ENCODE results near the gene PIANP.

The PIANP gene

GRCh38 chr12:6650832-6651231 lies 49.8 kb downstream of the PIANP start:
- no peak for DNase-seq (ENCODE audit: low read depth in 1 of 2, low spot score in 1 of 2)
- no peak overlapping the region for H3K4me3 ChIP-seq (replicated peaks; ENCODE audit: insufficient read depth, low read length)
- H3K27ac ChIP-seq (replicated peaks), result no peak overlapping the region
- H3K27me3 ChIP-seq (ENCODE audit: insufficient read depth, poor library complexity, severe bottlenecking), result no peaks in the 10 kb centered on the region
- TF ChIP-seq REST (IDR thresholded peaks at IDR 0.05; ENCODE audit: insufficient replicate concordance, low read depth), result no peak
- no peak for TF ChIP-seq POLR2AphosphoS5 (IDR thresholded peaks at IDR 0.05; ENCODE audit: low read depth)
- TF ChIP-seq CTCF (IDR thresholded peaks at IDR 0.05; ENCODE audit: insufficient read depth, low read length), result no peak
- no peak for TF ChIP-seq SPI1 (IDR thresholded peaks at IDR 0.05; ENCODE audit: borderline replicate concordance, low read depth)
- TF ChIP-seq GABPA (IDR thresholded peaks at IDR 0.05; ENCODE audit: low read depth), result no peak

DNA sequence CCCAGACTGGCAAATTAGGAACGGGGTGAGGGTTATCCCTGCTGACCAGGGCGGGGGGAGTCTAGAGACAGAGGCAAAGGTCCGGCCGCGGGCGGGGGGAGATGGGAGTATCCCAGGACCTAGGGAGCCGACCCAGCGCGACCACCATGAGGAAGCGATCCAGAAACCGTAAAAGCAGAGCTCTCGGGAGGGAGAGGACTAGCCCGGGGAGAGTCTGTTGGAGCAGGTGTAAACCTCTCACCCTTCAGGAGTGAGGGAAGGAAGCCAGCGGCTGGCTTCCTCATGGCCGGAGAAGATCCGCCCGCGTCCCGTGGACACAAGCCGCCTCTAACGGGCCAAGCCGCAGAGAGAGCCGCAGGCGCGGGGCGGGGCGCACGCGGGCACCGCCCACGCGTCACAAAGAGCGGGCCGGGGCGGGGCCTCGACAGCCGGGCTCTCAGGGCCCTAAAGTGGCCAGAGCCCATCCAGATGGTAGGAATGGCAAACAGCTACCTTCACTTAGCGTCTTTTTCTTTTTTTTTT lies 53.5 kb downstream of the PIANP start, which contains the start of gene ACRBP:
Gene ACRBP (minus strand): TSS at position 350 of the 522 bp plus-strand sequence. CDS start 66 bp downstream, at position 284.
- H3K27me3 ChIP-seq (ENCODE audit: insufficient read depth, poor library complexity, severe bottlenecking), result no peaks in the 10 kb centered on the region
- H3K27ac ChIP-seq (replicated peaks), result peak within 1 kb of the TSS; percentile 74
- H3K4me3 ChIP-seq (replicated peaks; ENCODE audit: insufficient read depth, low read length), result peak within 1 kb of the TSS; percentile 46
- peak; percentile 80 to 82 for DNase-seq (ENCODE audit: low read depth in 1 of 2, low spot score in 1 of 2)
- no peak for TF ChIP-seq CTCF (IDR thresholded peaks at IDR 0.05; ENCODE audit: insufficient read depth, low read length)
- TF ChIP-seq POLR2AphosphoS5 (IDR thresholded peaks at IDR 0.05; ENCODE audit: low read depth), result peak; percentile 81
- TF ChIP-seq SPI1 (IDR thresholded peaks at IDR 0.05; ENCODE audit: borderline replicate concordance, low read depth), result peak; percentile 30; the same call in 1 of the 2 replicates
- TF ChIP-seq REST (IDR thresholded peaks at IDR 0.05; ENCODE audit: insufficient replicate concordance, low read depth), result peak; percentile 43
- no peak for TF ChIP-seq GABPA (IDR thresholded peaks at IDR 0.05; ENCODE audit: low read depth)

DNA sequence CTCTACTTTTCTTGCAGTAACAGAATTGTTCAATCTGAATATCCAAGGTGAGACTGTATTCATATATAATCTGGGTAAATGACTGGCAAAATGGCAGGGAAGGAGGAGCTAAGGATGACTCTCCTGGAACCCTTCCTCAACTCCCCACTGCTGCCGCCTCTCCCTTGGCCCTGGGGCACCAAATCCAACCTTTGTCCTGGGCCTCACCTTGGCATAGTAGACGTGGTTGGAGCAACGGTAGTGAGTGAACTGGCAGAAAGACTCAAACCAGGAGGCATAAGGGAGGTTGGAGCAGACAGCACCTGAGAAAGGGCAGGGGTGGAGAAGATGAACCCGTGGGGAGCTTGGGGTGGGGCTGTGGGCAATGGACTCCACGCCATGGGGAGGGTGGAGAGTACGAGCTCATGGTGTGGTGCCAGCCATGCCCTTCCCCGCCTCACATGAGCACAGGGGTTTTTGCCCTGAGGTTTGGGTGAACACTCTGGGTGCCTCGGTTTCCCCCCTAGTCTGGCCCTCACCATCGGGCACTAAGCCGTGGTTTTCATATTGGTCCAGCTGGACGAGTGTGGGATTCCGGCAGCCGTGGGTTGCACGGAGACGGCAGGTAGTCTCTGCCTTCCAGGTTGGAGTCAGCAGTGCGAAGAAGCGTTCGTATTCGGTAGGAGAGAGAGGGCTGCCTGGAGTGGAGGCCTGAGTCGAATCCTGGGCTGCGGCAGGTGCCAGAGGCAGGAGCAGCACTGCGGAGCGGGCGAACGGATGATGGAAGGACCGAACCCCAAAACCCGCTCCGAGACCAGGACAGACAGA lies 54.1 kb downstream of the PIANP start:
- H3K27me3 ChIP-seq (ENCODE audit: insufficient read depth, poor library complexity, severe bottlenecking), result no peaks in the 10 kb centered on the region
- TF ChIP-seq SPI1 (IDR thresholded peaks at IDR 0.05; ENCODE audit: borderline replicate concordance, low read depth) (no peak), REST (IDR thresholded peaks at IDR 0.05; ENCODE audit: insufficient replicate concordance, low read depth) (no peak), CTCF (IDR thresholded peaks at IDR 0.05; ENCODE audit: insufficient read depth, low read length) (no peak), GABPA (IDR thresholded peaks at IDR 0.05; ENCODE audit: low read depth) (no peak), POLR2AphosphoS5 (IDR thresholded peaks at IDR 0.05; ENCODE audit: low read depth) (no peak)
- DNase-seq (ENCODE audit: low read depth in 1 of 2, low spot score in 1 of 2), result no peak
- H3K4me3 ChIP-seq (replicated peaks; ENCODE audit: insufficient read depth, low read length), result peak overlapping the region; percentile 46
- peak overlapping the region; percentile 74 for H3K27ac ChIP-seq (replicated peaks)
